Right ventricle myocardium inferior (tissue), 1 donor: Measurements from ENCODE around the gene MAN1B1. TPM values are rescaled to one million over a fixed set of nuclear protein-coding genes. Genes with fewer than 3 reads are reported as not detected.
A peak's percentile ranks its signal among the peaks of the same experiment; 100 is the strongest.

Experiments
- ATAC-seq: fragments of 200-7000 bp; cut with Tn5 transposase; one replicate; pipeline ENCODE4 v1.9.1; 2020; ENCODE audit warnings: mild to moderate bottlenecking, moderate library complexity
- DNase-seq: peaks from one replicate; pipeline ENCODE4 v3.0.0; 2021; ENCODE audit errors: missing footprints
- intact Hi-C: fragments of 100-400 bp; cut with DNase I; formaldehyde crosslinking; loops from one replicate; pipeline ENCODE4 v1.11.0; 2022
- total RNA-seq: library from RNA; stranded (reverse); fragmentation: NEBNext Ultra II Directional; extraction: Animal tissue kit (Norgen Biotek cat#: 25700); gene quantifications from one replicate; pipeline ENCODE4 v1.2.1, GENCODE V29; 2021
- donor health status: DM: no; HTN: yes; CAD: no; lungs with severe emphysema.

The MAN1B1 gene
- total RNA-seq, 1 donor from 2014 or later: 20.4 TPM

GRCh38 chr9:137103206-137103999 lies 16.6 kb downstream of the MAN1B1 start:
- intact Hi-C loops: no loop called here
- ATAC-seq: no peak
- DNase-seq: peak; percentile 68

- DNase-seq (peak; percentile 60), ATAC-seq (no peak)
- intact Hi-C loops: no loop called here
These were observed 19.3 kb downstream of the MAN1B1 start for GRCh38 chr9:137105814-137106661.

GRCh38 chr9:137106662-137107250 lies 20.0 kb downstream of the MAN1B1 start:
- intact Hi-C loops: no loop called here
- DNase-seq (peak; percentile 35), ATAC-seq (no peak)

- ATAC-seq: no peak
- intact Hi-C loops: no loop called here
- DNase-seq: peak; percentile 56
These were observed 20.6 kb downstream of the MAN1B1 start for GRCh38 chr9:137107312-137107921.

GRCh38 chr9:137107982-137108381 lies 21.2 kb downstream of the MAN1B1 start:
- no peak for ATAC-seq
- intact Hi-C loops: no loop called here

GRCh38 chr9:137108608-137109249 lies 21.9 kb downstream of the MAN1B1 start:
- no peak for ATAC-seq
- DNase-seq: no peak

More at GRCh38 chr9:137107982-137108381, 21.2 kb downstream of the MAN1B1 start:
- peak; percentile 43 for DNase-seq

GRCh38 chr9:137109250-137110146 lies 22.7 kb downstream of the MAN1B1 start:
- peak; percentile 51 for DNase-seq
- no peak for ATAC-seq
- intact Hi-C loops: no loop called here

More at GRCh38 chr9:137108608-137109249, 21.9 kb downstream of the MAN1B1 start:
- intact Hi-C loops: no loop called here

- intact Hi-C loops: no loop called here
These were observed 23.5 kb downstream of the MAN1B1 start for GRCh38 chr9:137110147-137110910.

GRCh38 chr9:137110911-137111787 lies 24.4 kb downstream of the MAN1B1 start:
- DNase-seq (no peak), ATAC-seq (no peak)
- intact Hi-C loops: no loop called here

More at GRCh38 chr9:137110147-137110910, 23.5 kb downstream of the MAN1B1 start:
- DNase-seq (no peak), ATAC-seq (no peak)

- ATAC-seq (no peak), DNase-seq (peak; percentile 60)
- intact Hi-C loops: no loop called here
These were observed 25.2 kb downstream of the MAN1B1 start for GRCh38 chr9:137111788-137112563.

GRCh38 chr9:137112564-137113384 lies 26.0 kb downstream of the MAN1B1 start:
- intact Hi-C loops: no loop called here
- ATAC-seq (no peak), DNase-seq (peak; percentile 53)

- no peak for ATAC-seq
- peak; percentile 69 for DNase-seq
- intact Hi-C loops: loop anchor here (2.0 kb wide), 1 partner anchor 75 kb away; the partner anchor contains the start of genes ANAPC2 and SSNA1
These were observed 26.8 kb downstream of the MAN1B1 start for GRCh38 chr9:137113385-137114159.

- DNase-seq: peak; percentile 63
- intact Hi-C loops: loop anchor here (2.0 kb wide), 1 partner anchor 75 kb away; the partner anchor contains the start of genes ANAPC2 and SSNA1
- no peak for ATAC-seq
These were observed 27.4 kb downstream of the MAN1B1 start for GRCh38 chr9:137114220-137114612.
